CD8-positive, alpha-beta memory T cell (primary cell): Measurements from ENCODE around the gene KRTAP5-11. TPM values are rescaled to one million over a fixed set of nuclear protein-coding genes. Genes with fewer than 3 reads are reported as not detected.
"Not testable (repeated sequence)": the region's sequence is repeated elsewhere in the genome, so short reads cannot be mapped to it uniquely, and the experiment has no call there.

Source experiments
- CTCF ChIA-PET: fragments of 350-600 bp; sonication (Branson Sonifier 250); formaldehyde crosslinking; loops from one replicate; lab custom pipeline; 2021; ENCODE audit warnings: antibody characterized with exemption; lab: Charles Lee
- POLR2A ChIA-PET: fragments of 350-600 bp; sonication (Branson Sonifier 250); formaldehyde crosslinking; loops from one replicate; lab custom pipeline; 2021; ENCODE audit warnings: antibody characterized with exemption; lab: Charles Lee
- DNase-seq, 5 donors: peaks; one replicate each; pipeline versions ENCODE4 v3.0.0 to v3.0.0-alpha.2; 2020 to 2022; ENCODE audit warnings: mixed read lengths in 1 of 5
- H3K27ac ChIP-seq: one replicate; pipeline ENCODE4 v1.7.0; 2013; ENCODE audit warnings: low read depth, mild to moderate bottlenecking, low read length, moderate library complexity
- H3K27me3 ChIP-seq: 2 replicates; pipeline ENCODE4 v1.7.0; 2013; ENCODE audit warnings: low read length, mild to moderate bottlenecking; ENCODE audit not compliant: insufficient read depth, poor library complexity, severe bottlenecking
- H3K36me3 ChIP-seq: 2 replicates; pipeline ENCODE4 v1.7.0; 2013; ENCODE audit warnings: mild to moderate bottlenecking, low read length, moderate library complexity; ENCODE audit not compliant: insufficient read depth
- H3K4me1 ChIP-seq: 2 replicates; pipeline ENCODE4 v1.7.0; 2013; ENCODE audit warnings: mild to moderate bottlenecking, low read length, moderate library complexity; ENCODE audit not compliant: insufficient read depth
- H3K4me3 ChIP-seq: 2 replicates; pipeline ENCODE4 v1.7.0; 2013; ENCODE audit warnings: mild to moderate bottlenecking, low read length
- H3K9me3 ChIP-seq: 2 replicates; pipeline ENCODE4 v1.7.0; 2013; ENCODE audit warnings: mild to moderate bottlenecking, low read length
- H3K27ac Mint-ChIP-seq, 8 donors: one replicate each; pipeline ENCODE4 v1.8.0; 2020 to 2021; ENCODE audit warnings: mixed read lengths in 8 of 8, mild to moderate bottlenecking in 6 of 8, inconsistent platforms in 3 of 8, moderate library complexity in 3 of 8
- H3K27me3 Mint-ChIP-seq, 2 donors: one replicate each; pipeline ENCODE4 v1.8.0; 2020 to 2021; ENCODE audit warnings: mixed read lengths in 2 of 2, mild to moderate bottlenecking in 1 of 2, moderate library complexity in 1 of 2
- H3K36me3 Mint-ChIP-seq, 3 donors: one replicate each; pipeline ENCODE4 v1.8.0; 2020 to 2021; ENCODE audit warnings: mixed read lengths in 3 of 3, inconsistent platforms in 1 of 3, mild to moderate bottlenecking in 1 of 3
- H3K4me1 Mint-ChIP-seq, 3 donors: one replicate each; pipeline ENCODE4 v1.8.0; 2020 to 2021; ENCODE audit warnings: mixed read lengths in 3 of 3, inconsistent platforms in 1 of 3, mild to moderate bottlenecking in 1 of 3
- H3K4me3 Mint-ChIP-seq, 7 donors: one replicate each; pipeline ENCODE4 v1.8.0; 2020 to 2021; ENCODE audit warnings: mixed read lengths in 7 of 7, mild to moderate bottlenecking in 6 of 7, moderate library complexity in 4 of 7, inconsistent platforms in 2 of 7
- H3K9me3 Mint-ChIP-seq, 5 donors: one replicate each; pipeline ENCODE4 v1.8.0; 2020 to 2022; ENCODE audit warnings: mixed read lengths in 5 of 5, mild to moderate bottlenecking in 3 of 5, moderate library complexity in 2 of 5, inconsistent platforms in 1 of 5
- polyA plus RNA-seq: library from polyadenylated mRNA; unstranded; fragments of 300-500 nt; fragmentation: Illumina TruSeq; gene quantifications from one replicate; pipeline ENCODE4 v1.2.3, GENCODE V29; 2021
- total RNA-seq, 2 experiments: library from RNA; stranded (reverse); gene quantifications; one replicate each; pipeline ENCODE4 v1.2.3, GENCODE V29; 2021

Gene KRTAP5-11
- total and polyA plus RNA-seq, 3 experiments from 2014 or later, result not detected

- H3K27ac ChIP-seq, H3K4me1 Mint-ChIP-seq, H3K4me3 Mint-ChIP-seq, H3K27ac Mint-ChIP-seq, DNase-seq, H3K9me3 ChIP-seq, H3K36me3 ChIP-seq, H3K4me3 ChIP-seq, H3K4me1 ChIP-seq, CTCF ChIA-PET, POLR2A ChIA-PET, H3K36me3 Mint-ChIP-seq, H3K9me3 Mint-ChIP-seq, H3K27me3 ChIP-seq: not testable (repeated sequence)
- peaks cover 7 to 18% of the 10 kb centered on the region in 2 donors for H3K27me3 Mint-ChIP-seq
Measured at GRCh38 chr11:71613931-71614330, 31.3 kb upstream of the KRTAP5-11 start.

GRCh38 chr11:71611218-71611910, 28.7 kb upstream of the KRTAP5-11 start:
- H3K27me3 ChIP-seq, H3K9me3 Mint-ChIP-seq, H3K27ac ChIP-seq, H3K27ac Mint-ChIP-seq, H3K36me3 ChIP-seq, H3K4me3 Mint-ChIP-seq, H3K36me3 Mint-ChIP-seq, H3K9me3 ChIP-seq, H3K4me3 ChIP-seq, POLR2A ChIA-PET, CTCF ChIA-PET, H3K4me1 ChIP-seq, DNase-seq, H3K4me1 Mint-ChIP-seq: not testable (repeated sequence)
- peaks cover 13 to 27% of the 10 kb centered on the region in 2 donors for H3K27me3 Mint-ChIP-seq

GRCh38 chr11:71608272-71608671, 25.6 kb upstream of the KRTAP5-11 start:
- H3K36me3 Mint-ChIP-seq, H3K27ac Mint-ChIP-seq, H3K4me1 Mint-ChIP-seq, H3K36me3 ChIP-seq, H3K4me1 ChIP-seq, POLR2A ChIA-PET, H3K27ac ChIP-seq, H3K27me3 ChIP-seq, DNase-seq, CTCF ChIA-PET, H3K9me3 Mint-ChIP-seq, H3K4me3 Mint-ChIP-seq, H3K9me3 ChIP-seq, H3K4me3 ChIP-seq: not testable (repeated sequence)
- peaks cover 15 to 43% of the 10 kb centered on the region in 2 donors for H3K27me3 Mint-ChIP-seq

- H3K36me3 ChIP-seq, H3K27ac ChIP-seq, H3K4me3 Mint-ChIP-seq, H3K4me1 ChIP-seq, H3K36me3 Mint-ChIP-seq, DNase-seq, H3K27me3 ChIP-seq, POLR2A ChIA-PET, CTCF ChIA-PET, H3K4me3 ChIP-seq, H3K9me3 ChIP-seq, H3K27ac Mint-ChIP-seq, H3K4me1 Mint-ChIP-seq, H3K9me3 Mint-ChIP-seq: not testable (repeated sequence)
- H3K27me3 Mint-ChIP-seq, result peaks cover 13 to 43% of the 10 kb centered on the region in 2 donors
Measured at GRCh38 chr11:71607520-71608216, 25.0 kb upstream of the KRTAP5-11 start.

GRCh38 chr11:71606853-71607519, 24.3 kb upstream of the KRTAP5-11 start:
- Mint-ChIP-seq H3K4me3 (peak overlapping the region in 4 of 7 donors; percentile 13 to 82 (median 34)), H3K27ac (peak overlapping the region in 1 of 8 donors; percentile 59), H3K27me3 (peaks cover 13 to 43% of the 10 kb centered on the region in 2 donors)
- DNase-seq, H3K4me1 Mint-ChIP-seq, H3K4me1 ChIP-seq, H3K36me3 Mint-ChIP-seq, H3K9me3 Mint-ChIP-seq, CTCF ChIA-PET, POLR2A ChIA-PET, H3K27me3 ChIP-seq, H3K9me3 ChIP-seq, H3K36me3 ChIP-seq, H3K27ac ChIP-seq, H3K4me3 ChIP-seq: not testable (repeated sequence)

- H3K27ac ChIP-seq, H3K27me3 ChIP-seq, DNase-seq, H3K4me3 ChIP-seq, H3K4me1 Mint-ChIP-seq, H3K9me3 ChIP-seq, H3K9me3 Mint-ChIP-seq, H3K4me1 ChIP-seq, H3K36me3 Mint-ChIP-seq, H3K27ac Mint-ChIP-seq, POLR2A ChIA-PET, CTCF ChIA-PET, H3K36me3 ChIP-seq: not testable (repeated sequence)
- H3K27me3 Mint-ChIP-seq, result peaks cover 13 to 41% of the 10 kb centered on the region in 2 donors
- H3K4me3 Mint-ChIP-seq, result peak overlapping the region in 2 of 7 donors; percentile 15 to 59
Measured at GRCh38 chr11:71604798-71605488, 22.3 kb upstream of the KRTAP5-11 start.

- peaks cover 7 to 31% of the 10 kb centered on the region in 2 donors for H3K27me3 Mint-ChIP-seq
- DNase-seq, H3K36me3 Mint-ChIP-seq, H3K9me3 Mint-ChIP-seq, H3K4me1 Mint-ChIP-seq, H3K9me3 ChIP-seq, H3K27ac ChIP-seq, H3K36me3 ChIP-seq, H3K27ac Mint-ChIP-seq, H3K4me3 ChIP-seq, H3K4me1 ChIP-seq, H3K4me3 Mint-ChIP-seq, CTCF ChIA-PET, POLR2A ChIA-PET, H3K27me3 ChIP-seq: not testable (repeated sequence)
Measured at GRCh38 chr11:71603221-71603620, 20.5 kb upstream of the KRTAP5-11 start.

- not testable (repeated sequence) for H3K36me3 Mint-ChIP-seq
Measured at GRCh38 chr11:71589546-71589920, 6.9 kb upstream of the KRTAP5-11 start.

More at GRCh38 chr11:71589546-71589920, 6.9 kb upstream of the KRTAP5-11 start:
- CTCF ChIA-PET, DNase-seq, POLR2A ChIA-PET, H3K36me3 ChIP-seq, H3K9me3 ChIP-seq, H3K27me3 ChIP-seq, H3K27ac Mint-ChIP-seq, H3K4me1 ChIP-seq, H3K4me3 ChIP-seq, H3K27ac ChIP-seq, H3K4me1 Mint-ChIP-seq, H3K9me3 Mint-ChIP-seq, H3K4me3 Mint-ChIP-seq: not testable (repeated sequence)
- H3K27me3 Mint-ChIP-seq, result peaks cover 2 to 14% of the 10 kb centered on the region in 2 donors
